Measurements from ENCODE around the gene CA6. TPM values are rescaled to one million over a fixed set of nuclear protein-coding genes. Genes with fewer than 3 reads are reported as not detected.

Gene CA6
- total and polyA plus RNA-seq, 8 donors: not detected

DNA sequence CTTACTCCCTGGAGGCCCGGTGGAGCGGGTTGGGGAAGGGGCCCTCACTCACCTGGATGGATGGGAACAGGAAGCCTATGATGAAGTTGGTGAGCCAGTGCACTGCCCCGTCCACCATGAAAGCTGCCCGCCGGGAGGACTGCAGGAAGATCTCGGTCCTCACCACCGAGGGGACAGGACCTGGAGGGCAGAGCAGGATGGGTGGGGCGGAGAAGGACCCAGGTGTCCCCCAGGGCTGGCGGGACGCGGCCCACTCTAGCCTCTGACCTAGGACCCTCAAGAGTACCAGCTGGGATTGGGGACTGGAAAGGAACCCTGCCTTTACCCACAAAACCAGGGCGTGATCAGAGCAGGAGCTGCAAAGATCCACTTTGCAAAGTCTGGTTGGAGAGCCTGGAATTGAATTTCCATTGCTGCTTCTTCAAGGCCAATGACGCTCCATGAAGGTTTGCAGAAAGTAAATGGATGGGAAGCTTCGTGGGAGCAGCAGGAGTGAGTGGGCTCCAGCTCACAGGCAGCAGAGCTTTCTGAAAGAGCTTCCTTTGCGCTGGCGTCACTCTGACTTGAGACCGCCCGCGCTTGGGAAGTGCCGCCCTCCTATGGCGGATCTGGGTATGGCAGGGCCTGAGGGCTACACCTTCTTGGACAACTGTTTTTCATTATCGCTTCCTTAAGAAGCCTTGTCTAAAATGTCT lies 59.2 kb downstream of the CA6 start:
- Histone ChIP-seq H3K27me3 (no peaks in the 10 kb centered on the region), H3K4me1 (no peaks in the 10 kb centered on the region), H3K9me3 (no peaks in the 10 kb centered on the region), H3K36me3 (no peaks in the 10 kb centered on the region), H3K27ac (no peak overlapping the region), H3K4me3 (no peak overlapping the region)
- ATAC-seq (peak; percentile 80 to 97 (median 88)), DNase-seq (peak; percentile 37 to 93 (median 72)), FAIRE-seq (no peak)
- intact Hi-C loops (cut with DNase I): no loop called here
- 49 to 52% methylated on average over 22 of the region's 22 CpGs for WGBS, 2 donors
- TF ChIP-seq, protein P1, sequence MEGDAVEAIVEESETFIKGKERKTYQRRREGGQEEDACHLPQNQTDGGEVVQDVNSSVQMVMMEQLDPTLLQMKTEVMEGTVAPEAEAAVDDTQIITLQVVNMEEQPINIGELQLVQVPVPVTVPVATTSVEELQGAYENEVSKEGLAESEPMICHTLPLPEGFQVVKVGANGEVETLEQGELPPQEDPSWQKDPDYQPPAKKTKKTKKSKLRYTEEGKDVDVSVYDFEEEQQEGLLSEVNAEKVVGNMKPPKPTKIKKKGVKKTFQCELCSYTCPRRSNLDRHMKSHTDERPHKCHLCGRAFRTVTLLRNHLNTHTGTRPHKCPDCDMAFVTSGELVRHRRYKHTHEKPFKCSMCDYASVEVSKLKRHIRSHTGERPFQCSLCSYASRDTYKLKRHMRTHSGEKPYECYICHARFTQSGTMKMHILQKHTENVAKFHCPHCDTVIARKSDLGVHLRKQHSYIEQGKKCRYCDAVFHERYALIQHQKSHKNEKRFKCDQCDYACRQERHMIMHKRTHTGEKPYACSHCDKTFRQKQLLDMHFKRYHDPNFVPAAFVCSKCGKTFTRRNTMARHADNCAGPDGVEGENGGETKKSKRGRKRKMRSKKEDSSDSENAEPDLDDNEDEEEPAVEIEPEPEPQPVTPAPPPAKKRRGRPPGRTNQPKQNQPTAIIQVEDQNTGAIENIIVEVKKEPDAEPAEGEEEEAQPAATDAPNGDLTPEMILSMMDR (IDR thresholded peaks at IDR 0.05): peak; percentile 65 to 96 (median 90)

DNA sequence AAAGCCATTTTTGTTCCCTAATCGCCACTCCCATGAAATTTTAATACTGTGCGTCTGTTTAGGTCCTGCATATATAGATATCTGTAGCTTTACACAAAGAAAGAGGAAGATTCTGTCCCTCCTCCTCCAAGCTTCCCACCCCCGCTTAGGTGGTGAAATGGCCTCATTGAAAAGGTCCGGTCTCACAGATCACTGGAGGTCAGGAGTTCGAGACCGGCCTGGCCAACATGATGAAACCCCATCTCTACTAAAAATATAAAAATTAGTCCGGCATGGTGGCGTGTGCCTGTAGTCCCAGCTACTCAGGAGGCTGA lies 59.7 kb downstream of the CA6 start:
- ATAC-seq (no peak), DNase-seq (peak in 1 of 6 donors; percentile 0), FAIRE-seq (no peak)
- Histone ChIP-seq H3K4me3 (no peak overlapping the region), H3K36me3 (no peaks in the 10 kb centered on the region), H3K27ac (no peak overlapping the region), H3K4me1 (no peaks in the 10 kb centered on the region), H3K9me3 (no peaks in the 10 kb centered on the region), H3K27me3 (no peaks in the 10 kb centered on the region)
- TF ChIP-seq, protein P1 (IDR thresholded peaks at IDR 0.05): no peak
- intact Hi-C loops (cut with DNase I): no loop called here
- WGBS, 2 donors: 47 to 56% methylated on average over 8 of the region's 8 CpGs

DNA sequence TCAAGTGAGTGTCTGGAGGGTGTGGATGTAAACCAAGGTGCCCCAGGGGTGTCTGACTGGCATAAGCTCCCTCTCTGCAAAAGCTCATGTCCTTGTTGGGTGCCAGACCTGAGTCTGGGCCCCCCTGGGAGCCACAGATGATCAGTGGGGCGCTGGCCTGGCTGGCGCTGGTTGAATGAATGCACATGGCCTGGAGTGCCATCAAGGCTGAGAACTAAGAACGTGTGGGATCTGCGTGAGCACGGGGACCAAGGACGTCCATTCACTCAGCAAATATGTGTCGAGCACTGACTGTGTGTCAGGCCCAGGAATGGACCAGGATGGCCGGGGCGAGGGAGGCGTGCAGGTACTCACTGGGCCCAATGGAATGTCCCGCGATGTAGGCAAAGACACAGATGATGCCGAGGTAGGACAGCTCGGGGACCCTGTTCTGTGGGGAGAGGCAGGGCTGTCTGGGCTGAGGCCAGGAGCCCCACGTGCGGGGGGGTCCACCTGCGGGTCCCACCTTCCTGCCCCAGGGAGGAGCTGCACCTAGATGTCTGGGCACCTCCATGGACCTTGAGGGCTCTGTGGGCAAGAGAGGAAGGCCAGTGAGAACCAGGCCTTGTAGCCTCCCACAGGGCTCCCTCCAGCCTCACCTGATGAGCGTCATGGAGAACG lies 61.4 kb downstream of the CA6 start:
- intact Hi-C loops (cut with DNase I): no loop called here
- TF ChIP-seq, protein P1 (IDR thresholded peaks at IDR 0.05): no peak

DNA sequence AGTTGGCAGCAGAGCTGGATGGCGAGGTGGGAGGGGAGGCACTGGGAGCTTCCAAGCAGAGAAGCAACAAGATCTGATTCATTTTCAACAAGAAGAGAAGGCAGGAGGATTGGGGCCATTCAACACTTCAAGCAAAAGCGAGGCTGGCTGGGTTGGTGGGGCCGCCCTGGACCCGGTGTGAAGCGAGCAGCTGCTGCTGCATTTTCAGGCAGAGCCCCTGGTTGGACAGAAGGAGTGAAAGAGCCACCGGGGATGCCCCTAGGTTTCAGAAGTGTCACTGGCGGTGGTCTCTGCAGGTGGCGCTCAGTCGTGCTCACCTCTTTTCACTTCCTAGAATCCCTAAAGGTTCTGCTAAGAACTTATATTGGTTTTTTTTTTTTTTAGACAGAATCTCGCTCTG lies 62.6 kb downstream of the CA6 start:
- no peak for FAIRE-seq
- H3K4me1 ChIP-seq: no peaks in the 10 kb centered on the region
- 83 to 84% methylated on average over 10 of the region's 10 CpGs for WGBS, 2 donors
- no peak overlapping the region for H3K27ac ChIP-seq
- H3K9me3 ChIP-seq: no peaks in the 10 kb centered on the region
- no peak overlapping the region for H3K4me3 ChIP-seq
- DNase-seq: no peak
- H3K36me3 ChIP-seq: no peaks in the 10 kb centered on the region
- intact Hi-C loops (cut with DNase I): no loop called here
- H3K27me3 ChIP-seq: no peaks in the 10 kb centered on the region
- ATAC-seq: no peak
- TF ChIP-seq, protein P1 (IDR thresholded peaks at IDR 0.05): no peak

More for the DNA sequence above, 61.4 kb downstream of the CA6 start:
- H3K27me3 ChIP-seq: no peaks in the 10 kb centered on the region
- no peak overlapping the region for H3K27ac ChIP-seq
- H3K4me1 ChIP-seq: no peaks in the 10 kb centered on the region
- DNase-seq (peak in 1 of 6 donors; percentile 16), FAIRE-seq (no peak), ATAC-seq (no peak)
- H3K9me3 ChIP-seq: no peaks in the 10 kb centered on the region
- WGBS, 2 donors: 85 to 91% methylated on average over 18 to 19 of the region's 19 CpGs
- no peak overlapping the region for H3K4me3 ChIP-seq
- H3K36me3 ChIP-seq: no peaks in the 10 kb centered on the region

All from pancreas (tissue), 10 donors.